Activated CD4-positive, alpha-beta T cell treated with anti-CD3 and anti-CD28 coated beads for 1 hour (primary cell): ENCODE measurements around the gene NR2F1-AS1.

Experiments
- DNase-seq: peaks from one replicate; pipeline ENCODE4 v3.0.0-alpha.2; 2020

The NR2F1-AS1 gene

GRCh38 chr5:93602241-93603077 is 21.4 kb upstream of the NR2F1-AS1 start:
- DNase-seq = no peak

GRCh38 chr5:93601802-93602155 is 20.8 kb upstream of the NR2F1-AS1 start:
- no peak for DNase-seq

GRCh38 chr5:93601071-93601801 is 20.2 kb upstream of the NR2F1-AS1 start:
- no peak for DNase-seq

- DNase-seq = no peak
Measured at GRCh38 chr5:93600409-93601070, 19.5 kb upstream of the NR2F1-AS1 start.

- no peak for DNase-seq
Measured at GRCh38 chr5:93599399-93600120, 18.5 kb upstream of the NR2F1-AS1 start.

- DNase-seq = no peak
Measured at GRCh38 chr5:93599001-93599379, 18.0 kb upstream of the NR2F1-AS1 start.

- no peak for DNase-seq
Measured at GRCh38 chr5:93598091-93599000, 17.3 kb upstream of the NR2F1-AS1 start.

GRCh38 chr5:93596676-93597490 is 15.9 kb upstream of the NR2F1-AS1 start:
- DNase-seq = no peak

GRCh38 chr5:93596310-93596675 is 15.3 kb upstream of the NR2F1-AS1 start:
- DNase-seq = no peak

- no peak for DNase-seq
Measured at GRCh38 chr5:93595420-93596147, 14.6 kb upstream of the NR2F1-AS1 start.

- DNase-seq = no peak
Measured at GRCh38 chr5:93594591-93595419, 13.8 kb upstream of the NR2F1-AS1 start.

GRCh38 chr5:93593476-93594131 is 12.6 kb upstream of the NR2F1-AS1 start:
- no peak for DNase-seq

GRCh38 chr5:93592883-93593282 is 11.9 kb upstream of the NR2F1-AS1 start:
- DNase-seq = no peak

GRCh38 chr5:93591323-93591945 is 10.4 kb upstream of the NR2F1-AS1 start:
- DNase-seq = no peak

- DNase-seq = no peak
Measured at GRCh38 chr5:93590493-93590892, 9.5 kb upstream of the NR2F1-AS1 start.

GRCh38 chr5:93589829-93590215 is 8.8 kb upstream of the NR2F1-AS1 start:
- no peak for DNase-seq

- no peak for DNase-seq
Measured at GRCh38 chr5:93589152-93589828, 8.3 kb upstream of the NR2F1-AS1 start.
